Activated T-cell treated with anti-CD3 and anti-CD28 coated beads, Interleukin-2, amount 50 U/mL, for 72 hours (primary cell): ENCODE data around the gene CD109. TPM values are rescaled to one million over a fixed set of nuclear protein-coding genes. Genes with fewer than 3 reads are reported as not detected.
A peak's percentile ranks its signal among the peaks of the same experiment; 100 is the strongest.
"Not testable (repeated sequence)": the region's sequence is repeated elsewhere in the genome, so short reads cannot be mapped to it uniquely, and the experiment has no call there.

Source experiments
- ATAC-seq, 2 donors: fragments of 150-1000 bp; cut with Tn5 transposase; replicated peaks in 1 of 2; 2 replicates each; pipeline ENCODE4 v1.10.0; 2021; ENCODE audit warnings: moderate library complexity in 2 of 2, mild to moderate bottlenecking in 1 of 2
- DNase-seq, 2 donors: peaks; one replicate each; pipeline ENCODE4 v3.0.0; 2021 to 2022; ENCODE audit warnings: mixed read lengths in 1 of 2
- H3K27ac Mint-ChIP-seq: one replicate; pipeline ENCODE4 v1.8.0; 2022; ENCODE audit warnings: mild to moderate bottlenecking, moderate library complexity, mixed read lengths
- H3K27me3 Mint-ChIP-seq: one replicate; pipeline ENCODE4 v1.8.0; 2022; ENCODE audit warnings: low read depth, mixed read lengths
- H3K36me3 Mint-ChIP-seq, 2 donors: one replicate each; pipeline ENCODE4 v1.8.0; 2022; ENCODE audit warnings: mixed read lengths in 2 of 2, mild to moderate bottlenecking in 1 of 2; ENCODE audit not compliant: insufficient read depth in 2 of 2
- H3K4me1 Mint-ChIP-seq: one replicate; pipeline ENCODE4 v1.8.0; 2022; ENCODE audit warnings: low read depth, mixed read lengths
- H3K4me3 Mint-ChIP-seq, 2 donors: one replicate each; pipeline ENCODE4 v1.8.0; 2022; ENCODE audit warnings: mild to moderate bottlenecking in 2 of 2, mixed read lengths in 2 of 2, moderate library complexity in 2 of 2
- H3K9me3 Mint-ChIP-seq, 2 donors: one replicate each; pipeline ENCODE4 v1.8.0; 2022; ENCODE audit warnings: mixed read lengths in 2 of 2
- total RNA-seq, 2 donors: library from RNA; stranded (reverse); gene quantifications; one replicate each; pipeline ENCODE4 v1.2.3, GENCODE V29; 2022

Gene CD109
- total RNA-seq, 2 donors from 2014 or later: 14.9 to 21.6 TPM

GRCh38 chr6:73791336-73791735, 95.3 kb downstream of the CD109 start:
- H3K27me3 Mint-ChIP-seq: no peaks in the 10 kb centered on the region
- H3K4me1 Mint-ChIP-seq: peaks cover 8% of the 10 kb centered on the region
- ATAC-seq: no peak
- no peak for DNase-seq
- no peak overlapping the region for H3K4me3 Mint-ChIP-seq
- H3K27ac Mint-ChIP-seq: no peak overlapping the region
- peaks cover 0 to 11% of the 10 kb centered on the region in 2 donors for H3K36me3 Mint-ChIP-seq
- H3K9me3 Mint-ChIP-seq: no peaks in the 10 kb centered on the region

- Mint-ChIP-seq H3K36me3 (peaks cover 0 to 8% of the 10 kb centered on the region in 2 donors), H3K4me1 (peaks cover 9% of the 10 kb centered on the region), H3K4me3 (no peak overlapping the region), H3K27me3 (no peaks in the 10 kb centered on the region), H3K9me3 (no peaks in the 10 kb centered on the region), H3K27ac (no peak overlapping the region)
- ATAC-seq: no peak
- DNase-seq: no peak
Observed at GRCh38 chr6:73792738-73793137, 96.7 kb downstream of the CD109 start.

- Mint-ChIP-seq H3K9me3 (no peaks in the 10 kb centered on the region), H3K27me3 (no peaks in the 10 kb centered on the region), H3K36me3 (peaks cover 2 to 10% of the 10 kb centered on the region in 2 donors), H3K27ac (no peak overlapping the region), H3K4me3 (no peak overlapping the region), H3K4me1 (peaks cover 16% of the 10 kb centered on the region)
- no peak for DNase-seq
- ATAC-seq: no peak
Observed at GRCh38 chr6:73796881-73797280, 100.9 kb downstream of the CD109 start.

GRCh38 chr6:73797861-73798260, 101.9 kb downstream of the CD109 start:
- Mint-ChIP-seq H3K9me3 (no peaks in the 10 kb centered on the region), H3K36me3 (peaks cover 2 to 6% of the 10 kb centered on the region in 2 donors), H3K27ac (no peak overlapping the region), H3K4me3 (no peak overlapping the region), H3K4me1 (peaks cover 16% of the 10 kb centered on the region), H3K27me3 (no peaks in the 10 kb centered on the region)
- no peak for ATAC-seq
- no peak for DNase-seq

GRCh38 chr6:73798592-73798991, 102.6 kb downstream of the CD109 start:
- Mint-ChIP-seq H3K4me1 (peaks cover 16% of the 10 kb centered on the region), H3K27me3 (no peaks in the 10 kb centered on the region), H3K9me3 (no peaks in the 10 kb centered on the region), H3K36me3 (peaks cover 2 to 5% of the 10 kb centered on the region in 2 donors), H3K4me3 (peak overlapping the region in 1 of 2 donors; percentile 54), H3K27ac (peak overlapping the region; percentile 91)
- peak; percentile 82 to 90 for ATAC-seq
- DNase-seq: peak; percentile 14 to 16

- no peak for ATAC-seq
- peaks cover 2 to 12% of the 10 kb centered on the region in 2 donors for H3K36me3 Mint-ChIP-seq
- DNase-seq: no peak
- H3K4me1 Mint-ChIP-seq: peaks cover 16% of the 10 kb centered on the region
- H3K27ac Mint-ChIP-seq: no peak overlapping the region
- H3K9me3 Mint-ChIP-seq: no peaks in the 10 kb centered on the region
- no peaks in the 10 kb centered on the region for H3K27me3 Mint-ChIP-seq
- no peak overlapping the region for H3K4me3 Mint-ChIP-seq
Observed at GRCh38 chr6:73800997-73801396, 105.0 kb downstream of the CD109 start.

- Mint-ChIP-seq H3K36me3 (peaks cover 2 to 12% of the 10 kb centered on the region in 2 donors), H3K27ac (no peak overlapping the region), H3K9me3 (no peaks in the 10 kb centered on the region), H3K4me1 (peaks cover 16% of the 10 kb centered on the region), H3K4me3 (no peak overlapping the region), H3K27me3 (no peaks in the 10 kb centered on the region)
- ATAC-seq: no peak
- no peak for DNase-seq
Observed at GRCh38 chr6:73801652-73802268, 105.8 kb downstream of the CD109 start.

- Mint-ChIP-seq H3K36me3 (peaks cover 2 to 12% of the 10 kb centered on the region in 2 donors), H3K9me3 (no peaks in the 10 kb centered on the region), H3K4me1 (peaks cover 16% of the 10 kb centered on the region), H3K27ac (no peak overlapping the region), H3K4me3 (no peak overlapping the region), H3K27me3 (no peaks in the 10 kb centered on the region)
- DNase-seq (no peak), ATAC-seq (no peak)
Observed at GRCh38 chr6:73802366-73802765, 106.4 kb downstream of the CD109 start.

GRCh38 chr6:73803562-73804241, 107.7 kb downstream of the CD109 start:
- Mint-ChIP-seq H3K36me3 (peaks cover 2 to 12% of the 10 kb centered on the region in 2 donors), H3K27me3 (no peaks in the 10 kb centered on the region), H3K9me3 (no peaks in the 10 kb centered on the region), H3K27ac (no peak overlapping the region), H3K4me1 (peaks cover 6% of the 10 kb centered on the region), H3K4me3 (no peak overlapping the region)
- ATAC-seq (peak; percentile 39 to 66), DNase-seq (no peak)

- ATAC-seq, H3K36me3 Mint-ChIP-seq, H3K27ac Mint-ChIP-seq, H3K27me3 Mint-ChIP-seq, H3K4me3 Mint-ChIP-seq, H3K4me1 Mint-ChIP-seq, DNase-seq, H3K9me3 Mint-ChIP-seq: not testable (repeated sequence)
Observed at GRCh38 chr6:73805221-73805620, 109.2 kb downstream of the CD109 start.

- not testable (repeated sequence) for ATAC-seq, DNase-seq, H3K4me1 Mint-ChIP-seq, H3K9me3 Mint-ChIP-seq, H3K27me3 Mint-ChIP-seq, H3K36me3 Mint-ChIP-seq, H3K4me3 Mint-ChIP-seq, H3K27ac Mint-ChIP-seq
Observed at GRCh38 chr6:73805982-73806381, 110.0 kb downstream of the CD109 start.

GRCh38 chr6:73811706-73812105, 115.7 kb downstream of the CD109 start:
- no peaks in the 10 kb centered on the region for H3K4me1 Mint-ChIP-seq
- DNase-seq (no peak), ATAC-seq (no peak)
- H3K27ac Mint-ChIP-seq: no peak overlapping the region
- no peaks in the 10 kb centered on the region for H3K9me3 Mint-ChIP-seq
- no peak overlapping the region for H3K4me3 Mint-ChIP-seq
- no peaks in the 10 kb centered on the region for H3K27me3 Mint-ChIP-seq
- H3K36me3 Mint-ChIP-seq: peaks cover 0 to 7% of the 10 kb centered on the region in 2 donors

GRCh38 chr6:73817253-73817652, 121.2 kb downstream of the CD109 start:
- DNase-seq (no peak), ATAC-seq (no peak)
- H3K4me1 Mint-ChIP-seq: no peaks in the 10 kb centered on the region
- H3K36me3 Mint-ChIP-seq: peaks cover 3 to 14% of the 10 kb centered on the region in 2 donors
- peaks cover 0 to 2% of the 10 kb centered on the region in 2 donors for H3K9me3 Mint-ChIP-seq
- no peaks in the 10 kb centered on the region for H3K27me3 Mint-ChIP-seq
- no peak overlapping the region for H3K27ac Mint-ChIP-seq
- H3K4me3 Mint-ChIP-seq: no peak overlapping the region
